Activated CD8-positive, alpha-beta memory T cell treated with anti-CD3 and anti-CD28 coated beads, Interleukin-2, amount 50 U/mL, for 1 hour (primary cell): ENCODE results near the gene NKAIN4.
"Not testable (repeated sequence)": the region's sequence is repeated elsewhere in the genome, so short reads cannot be mapped to it uniquely, and the experiment has no call there.

Experiments
- DNase-seq: peaks from one replicate; pipeline ENCODE4 v3.0.0-alpha.2; 2020; ENCODE audit errors: extremely low read depth

NKAIN4 gene

DNA sequence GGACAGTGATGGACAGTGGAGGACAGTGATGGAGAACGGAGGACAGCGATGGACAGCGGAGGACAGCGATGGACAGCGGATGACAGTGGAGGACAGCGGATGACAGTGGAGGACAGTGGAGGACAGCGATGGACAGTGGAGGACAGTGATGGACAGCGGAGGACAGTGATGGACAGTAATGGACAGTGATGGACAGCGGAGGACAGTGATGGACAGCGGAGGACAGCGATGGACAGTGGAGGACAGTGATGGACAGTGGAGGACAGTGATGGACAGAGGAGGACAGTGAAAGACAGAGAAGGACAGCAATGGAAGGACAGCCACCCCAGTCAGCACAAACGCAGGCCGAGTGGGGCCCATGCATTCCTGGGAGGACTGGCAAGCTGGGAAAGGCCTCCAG, 3.4 kb upstream of the NKAIN4 start:
- no peak for DNase-seq

- no peak for DNase-seq
These were observed 2.7 kb upstream of the NKAIN4 start for GRCh38 chr20:63256954-63257353.

DNA sequence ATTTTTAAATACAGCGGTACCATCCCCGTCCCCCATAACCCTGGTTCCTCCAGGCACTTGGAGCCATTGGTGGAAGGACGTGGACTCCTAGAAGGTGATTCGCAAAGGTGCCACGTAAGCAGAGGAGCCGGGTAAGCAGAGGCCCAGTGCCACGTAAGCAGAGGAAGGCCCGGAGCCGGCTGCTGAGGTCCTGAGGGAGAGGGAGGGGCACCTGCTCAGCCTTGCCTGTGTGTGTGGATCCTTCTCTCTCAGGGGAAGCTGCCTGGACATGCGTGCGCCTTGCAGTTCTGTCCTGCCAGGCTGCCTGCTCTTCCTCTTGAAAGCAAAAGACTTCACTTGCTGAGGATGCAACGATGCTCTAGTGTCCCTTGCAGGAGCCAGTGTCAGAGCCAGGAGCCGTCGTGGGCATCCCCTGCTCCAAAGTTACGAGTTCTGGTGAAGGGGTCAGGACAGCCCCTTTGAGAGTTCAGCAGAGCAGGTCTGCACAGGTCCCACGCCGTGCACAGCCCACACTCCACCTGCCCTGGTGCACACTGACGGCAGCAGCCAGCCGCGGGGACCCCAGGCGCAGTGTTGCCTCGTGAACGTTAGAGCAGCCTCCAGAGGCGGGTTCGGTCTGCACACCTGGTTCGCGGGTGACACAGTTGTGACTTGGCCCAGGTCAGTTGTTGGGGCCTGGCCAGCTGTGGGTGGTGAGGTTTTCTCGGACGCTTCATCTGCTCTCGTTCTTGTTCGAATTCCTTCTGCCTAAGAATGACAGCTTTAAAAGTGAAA, 1.9 kb upstream of the NKAIN4 start:
- DNase-seq, result no peak

DNA sequence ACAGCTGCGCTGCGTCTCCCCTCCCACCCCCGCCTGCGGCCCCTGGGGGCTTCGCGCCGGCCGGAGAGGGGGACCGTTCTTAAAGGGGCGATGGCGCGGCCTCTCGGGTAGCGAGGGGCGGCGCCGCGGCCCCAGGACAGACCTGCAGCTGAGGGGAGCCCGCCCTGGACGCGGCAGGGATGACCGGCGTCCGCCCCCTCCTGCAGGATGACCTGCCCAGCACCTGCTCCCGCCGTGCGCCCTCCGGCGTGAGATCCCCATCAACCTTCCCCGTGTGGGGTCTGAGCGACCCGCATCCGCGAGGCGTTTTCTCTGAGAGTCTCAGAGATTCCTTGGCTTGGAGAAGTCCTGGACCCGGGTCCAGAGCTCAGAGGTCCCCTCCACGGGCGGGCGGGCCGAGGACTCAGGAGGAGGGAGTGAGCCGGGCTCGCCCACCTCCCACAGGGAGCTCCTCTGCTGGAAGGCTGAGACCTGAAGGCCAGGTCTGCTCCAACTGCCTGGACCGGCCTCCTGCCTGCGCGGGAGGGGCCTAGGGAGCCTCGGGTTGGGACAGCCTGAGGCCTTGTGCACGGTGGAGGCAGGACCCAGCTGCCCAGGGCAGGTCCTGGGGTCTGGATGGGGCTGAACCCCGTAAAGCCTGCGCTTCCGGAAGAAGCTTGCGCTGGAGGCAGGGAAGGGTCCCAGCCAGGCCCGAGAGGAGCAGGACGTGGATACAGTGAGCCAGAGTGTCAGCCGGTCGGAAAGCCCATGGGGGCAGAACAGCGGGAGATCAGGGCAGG, 532 bp upstream of the NKAIN4 start:
- no peak for DNase-seq

- no peak for DNase-seq
These were observed 628 bp downstream of the NKAIN4 start for GRCh38 chr20:63253438-63254231.

- no peak for DNase-seq
These were observed 1.2 kb downstream of the NKAIN4 start for GRCh38 chr20:63253065-63253437.

GRCh38 chr20:63252284-63252711, 2.0 kb downstream of the NKAIN4 start:
- no peak for DNase-seq

- not testable (repeated sequence) for DNase-seq
These were observed 2.9 kb downstream of the NKAIN4 start for GRCh38 chr20:63251350-63251749.

- no peak for DNase-seq
These were observed 4.4 kb downstream of the NKAIN4 start for GRCh38 chr20:63249891-63250290.

DNA sequence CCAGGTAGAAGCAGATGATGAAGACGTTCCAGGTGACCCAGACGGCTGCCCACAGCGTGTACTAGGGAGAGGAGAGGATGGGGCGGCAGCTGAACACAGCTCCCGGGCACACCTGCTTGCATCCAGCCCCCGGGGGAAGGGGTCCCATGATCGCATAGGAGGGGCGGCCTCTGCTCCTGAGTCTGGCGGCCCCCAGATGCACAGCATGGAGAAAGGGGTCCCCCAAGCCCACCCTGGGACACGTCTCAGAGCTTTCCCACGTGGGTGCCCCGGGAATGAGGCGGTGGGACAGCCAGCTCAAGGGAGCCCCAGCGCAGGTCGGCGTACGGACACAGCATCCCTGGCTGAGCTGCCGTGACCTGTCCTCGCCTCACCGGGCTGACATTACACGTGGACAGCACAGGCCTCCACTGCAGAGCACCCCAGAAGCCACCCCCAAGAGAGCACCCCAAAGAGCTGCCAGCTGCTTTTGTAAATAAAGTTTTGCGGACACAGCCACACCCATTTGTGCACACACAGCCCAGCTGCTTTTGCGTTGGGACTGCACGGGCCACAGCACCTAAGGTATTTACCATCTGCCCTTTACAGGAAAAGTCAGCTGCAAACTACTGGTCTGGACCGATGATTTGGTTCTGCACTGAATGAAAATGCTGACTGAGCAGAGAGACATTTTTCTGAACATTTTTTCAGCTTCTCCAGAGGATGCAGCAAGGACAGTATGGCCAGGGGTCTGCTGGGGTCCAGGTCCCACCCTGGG, 5.2 kb downstream of the NKAIN4 start:
- DNase-seq, result no peak

DNA sequence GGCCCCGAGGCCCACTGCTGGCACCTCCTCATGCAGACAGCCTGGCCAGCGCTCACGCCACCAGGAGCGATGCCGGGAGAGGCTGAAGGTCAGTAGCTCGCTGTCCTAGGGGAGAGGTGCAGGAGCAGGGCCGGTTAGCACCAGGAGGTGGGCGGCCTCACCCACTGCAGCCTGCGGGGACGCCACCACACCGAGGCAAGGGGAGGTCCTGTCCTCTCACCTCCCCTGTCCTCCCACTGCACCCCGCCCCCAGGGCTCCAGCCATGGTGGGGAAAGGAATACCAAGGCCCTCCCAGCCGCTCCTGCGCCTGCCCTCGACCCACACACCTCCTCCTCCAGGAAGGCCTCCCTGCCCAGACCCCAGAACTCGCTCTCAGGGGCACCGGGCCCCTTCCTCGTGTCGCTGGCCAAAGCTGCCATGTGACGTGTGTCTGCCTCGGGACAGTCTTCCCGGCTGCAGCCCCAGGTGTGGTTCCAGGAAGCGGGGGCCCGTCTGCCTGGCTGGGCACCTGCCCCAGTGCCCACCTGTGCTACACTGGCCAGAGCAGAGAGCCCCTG, 6.5 kb downstream of the NKAIN4 start:
- no peak for DNase-seq

GRCh38 chr20:63246490-63247288, 7.6 kb downstream of the NKAIN4 start:
- no peak for DNase-seq

- no peak for DNase-seq
These were observed 9.8 kb downstream of the NKAIN4 start for GRCh38 chr20:63244468-63244867.

DNA sequence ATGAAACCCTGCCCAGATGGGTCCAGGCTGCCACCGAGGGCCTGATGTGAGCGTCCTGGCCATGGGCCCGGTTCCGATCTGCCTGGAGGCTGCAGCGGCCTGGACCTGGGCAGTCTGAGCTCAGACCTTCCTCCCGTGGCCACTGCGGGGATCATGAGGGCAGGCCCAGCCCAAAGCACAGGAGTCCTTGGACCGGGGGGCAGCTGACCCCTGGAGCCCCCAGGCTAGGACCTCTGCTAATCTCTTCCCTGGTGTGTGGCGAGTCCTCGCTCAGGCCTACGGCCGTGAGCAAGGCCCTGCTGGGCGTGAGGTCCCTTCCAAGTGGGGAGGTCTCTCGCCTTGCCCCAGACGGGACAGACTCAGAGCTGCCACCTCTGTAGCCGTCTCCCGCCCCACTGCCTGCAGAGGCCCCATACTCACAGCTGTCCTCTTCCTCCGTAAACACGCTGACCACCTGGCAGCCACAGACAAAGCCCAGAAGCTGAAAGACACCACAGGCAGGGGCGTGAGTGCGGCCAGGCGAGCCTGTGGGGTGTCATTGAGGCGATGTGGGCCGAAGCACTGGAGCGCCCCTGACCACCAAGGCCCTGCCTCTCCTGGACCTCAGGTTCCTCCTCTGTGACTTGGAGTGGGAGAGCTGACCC, 10.5 kb downstream of the NKAIN4 start:
- DNase-seq, result no peak

DNA sequence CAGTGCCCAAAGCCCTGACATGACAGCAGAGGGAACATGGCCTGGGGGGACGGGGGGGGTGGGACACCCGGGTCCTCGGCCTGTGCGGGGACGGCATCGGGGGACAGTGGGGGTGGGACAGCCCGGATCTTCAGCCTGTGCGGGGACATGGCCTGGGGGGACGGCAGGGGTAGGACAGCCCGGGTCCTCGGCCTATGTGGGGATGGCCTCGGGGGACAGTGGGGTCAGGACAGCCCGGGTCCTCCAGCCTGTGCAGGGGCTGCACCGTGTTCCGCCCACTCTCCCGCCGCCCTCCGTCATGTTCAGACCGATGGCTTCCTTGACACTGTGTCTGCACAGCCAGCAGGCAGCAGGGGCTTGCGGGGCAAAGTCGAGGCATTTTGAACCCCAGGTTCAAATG, 11.5 kb downstream of the NKAIN4 start:
- DNase-seq, result no peak

DNA sequence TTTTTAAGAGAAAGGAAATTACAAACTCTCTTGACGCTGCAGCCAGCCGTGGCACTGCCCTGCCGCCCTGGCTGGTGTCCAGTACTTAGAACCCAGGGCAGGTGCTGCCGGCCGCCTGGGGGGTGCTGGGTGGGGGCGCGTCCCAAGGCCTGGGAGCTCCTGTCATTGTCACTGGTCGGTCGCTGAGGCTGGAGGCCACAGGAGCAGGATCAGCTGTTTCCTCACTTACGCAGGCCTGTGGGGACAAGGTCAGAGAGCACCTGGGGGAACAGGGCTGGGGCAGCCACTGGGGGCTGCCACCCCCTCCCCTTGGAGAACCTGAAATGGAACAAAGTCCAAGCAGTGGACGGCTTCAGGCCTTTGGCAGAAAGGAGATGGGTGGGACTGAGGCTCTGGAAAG, 13.0 kb downstream of the NKAIN4 start:
- DNase-seq, result no peak

DNA sequence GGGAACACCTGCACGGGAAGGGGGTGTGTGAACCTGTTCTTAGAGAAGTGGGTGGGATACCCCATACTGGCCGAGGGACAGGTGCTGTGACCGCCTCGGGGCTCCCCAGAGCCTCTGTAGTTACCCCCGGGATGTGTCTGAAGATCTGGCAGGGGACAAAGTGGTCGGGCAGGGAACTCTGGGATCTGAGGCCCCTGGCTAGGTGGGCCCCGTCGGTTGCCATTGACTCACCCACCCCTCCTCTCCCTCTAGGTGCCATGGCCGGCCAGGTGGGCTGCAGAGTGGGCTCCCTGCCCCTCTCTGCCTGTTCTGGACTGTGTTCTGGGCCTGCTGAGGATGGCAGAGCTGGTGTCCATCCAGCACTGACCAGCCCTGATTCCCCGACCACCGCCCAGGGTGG, 14.3 kb downstream of the NKAIN4 start:
- no peak for DNase-seq

- DNase-seq, result no peak
These were observed 14.8 kb downstream of the NKAIN4 start for GRCh38 chr20:63239431-63239830.

DNA sequence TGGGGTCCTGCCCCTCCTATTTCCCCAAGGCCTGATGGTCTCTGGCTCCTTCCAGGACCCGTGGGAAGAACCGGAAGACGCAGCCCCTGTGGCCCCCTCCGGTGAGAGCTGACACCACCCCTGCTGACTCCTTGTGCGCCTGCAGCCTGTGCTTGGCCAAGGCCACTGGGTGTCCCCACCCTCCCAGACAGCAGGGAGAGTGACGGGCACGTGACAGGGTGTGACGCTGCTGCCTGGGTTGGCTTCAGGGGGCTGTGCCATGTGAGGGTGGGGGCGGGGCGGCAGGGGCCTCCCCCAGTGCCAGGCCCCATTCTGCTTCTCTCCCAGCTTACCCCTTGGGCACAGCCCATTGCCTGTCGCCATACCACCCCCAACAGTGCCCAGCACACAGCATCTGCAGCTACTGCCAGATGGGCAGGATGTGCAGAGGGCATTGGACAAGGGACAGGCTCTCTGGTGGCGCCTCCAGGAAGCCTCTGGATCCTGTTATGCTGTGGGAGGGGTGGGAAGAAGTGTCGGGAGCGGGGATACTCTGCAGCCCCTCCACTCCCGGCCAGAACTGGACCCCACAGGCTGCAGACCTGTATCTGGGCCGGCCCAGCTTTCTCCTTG, 15.6 kb downstream of the NKAIN4 start:
- no peak for DNase-seq

DNA sequence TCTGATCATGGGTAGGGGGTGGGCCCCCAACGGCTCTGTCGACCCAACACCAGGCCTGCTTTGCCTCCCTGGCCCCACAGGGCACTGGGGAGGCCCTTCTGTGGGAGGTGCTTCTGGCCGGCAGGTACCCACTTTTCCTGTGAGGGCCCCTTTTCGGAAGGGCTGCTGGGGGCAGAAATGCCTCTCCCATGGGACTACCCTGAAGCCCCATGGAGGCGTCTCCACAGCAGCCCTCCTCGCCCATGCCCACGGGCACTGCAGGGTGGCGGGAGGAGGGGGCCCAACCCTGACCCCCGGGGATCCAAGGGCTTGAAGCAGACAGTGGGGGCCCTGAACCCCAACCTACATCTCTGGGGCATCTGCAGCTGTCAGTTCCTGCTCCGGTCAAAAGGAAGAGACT, 16.2 kb downstream of the NKAIN4 start:
- no peak for DNase-seq
